Hepatocyte (in vitro differentiated cells): ENCODE results near the gene HS3ST3B1. TPM values are rescaled to one million over a fixed set of nuclear protein-coding genes. Genes with fewer than 3 reads are reported as not detected.

Experiments used
- DNase-seq: peaks from one replicate; pipeline ENCODE4 v3.0.0-alpha.2; 2016; ENCODE audit warnings: low spot score
- H2AFZ ChIP-seq: fragments of 200-600 bp; sonication (generic); 2 replicates; pipeline ENCODE4 v1.6.0; 2016; ENCODE audit warnings: antibody characterized with exemption, mild to moderate bottlenecking
- H3K27ac ChIP-seq: fragments of 200-600 bp; sonication (generic); 2 replicates; pipeline ENCODE4 v1.5.1; 2016; ENCODE audit warnings: mild to moderate bottlenecking
- H3K27me3 ChIP-seq: fragments of 200-600 bp; sonication (generic); 2 replicates; pipeline ENCODE4 v1.6.1; 2016
- H3K36me3 ChIP-seq: fragments of 200-600 bp; sonication (generic); replicated peaks from 2 replicates; pipeline ENCODE4 v1.5.1; 2016; ENCODE audit warnings: low read depth; ENCODE audit not compliant: insufficient read depth
- H3K4me1 ChIP-seq: fragments of 200-600 bp; sonication (generic); 2 replicates; pipeline ENCODE4 v1.5.1; 2016; ENCODE audit warnings: mild to moderate bottlenecking, moderate library complexity; ENCODE audit not compliant: insufficient read depth
- H3K4me2 ChIP-seq: fragments of 200-600 bp; sonication (generic); 2 replicates; pipeline ENCODE4 v1.6.0; 2016
- H3K4me3 ChIP-seq: fragments of 200-600 bp; sonication (generic); 2 replicates; pipeline ENCODE4 v1.5.1; 2016; ENCODE audit warnings: mild to moderate bottlenecking
- H3K79me2 ChIP-seq: fragments of 200-600 bp; sonication (generic); 2 replicates; pipeline ENCODE4 v1.6.0; 2017; ENCODE audit warnings: mild to moderate bottlenecking
- H3K9me2 ChIP-seq: fragments of 200-600 bp; sonication (generic); replicated peaks from 2 replicates; pipeline ENCODE4 v1.6.0; 2017; ENCODE audit warnings: mild to moderate bottlenecking; ENCODE audit not compliant: insufficient read depth
- H3K9me3 ChIP-seq: fragments of 200-600 bp; sonication (generic); 2 replicates; pipeline ENCODE4 v1.5.1; 2016; ENCODE audit warnings: low read depth, mild to moderate bottlenecking
- H4K20me1 ChIP-seq: fragments of 200-600 bp; sonication (generic); 2 replicates; pipeline ENCODE4 v1.6.0; 2016; ENCODE audit warnings: mild to moderate bottlenecking; ENCODE audit not compliant: insufficient read depth, poor library complexity, severe bottlenecking
- CTCF ChIP-seq: fragments of 200-600 bp; sonication (generic); IDR thresholded peaks from 2 replicates; pipeline ENCODE4 v1.5.1; 2016; ENCODE audit warnings: antibody characterized with exemption, mild to moderate bottlenecking; ENCODE audit not compliant: poor library complexity
- EZH2 ChIP-seq: fragments of 200-600 bp; sonication (generic); IDR thresholded peaks from 2 replicates; pipeline ENCODE4 v1.6.1; 2016; ENCODE audit warnings: antibody characterized with exemption, mild to moderate bottlenecking, borderline replicate concordance
- EZH2phosphoT487 ChIP-seq: fragments of 200-600 bp; sonication (generic); IDR thresholded peaks from one replicate; pipeline ENCODE4 v1.6.1; 2018; ENCODE audit warnings: antibody characterized with exemption, mild to moderate bottlenecking, low read depth, moderate library complexity; ENCODE audit not compliant: unreplicated experiment, severe bottlenecking
- WGBS: methylation state at CpG from one replicate; pipeline ENCODE4 v1.1.6; 2016; ENCODE audit warnings: low lambda C conversion rate; ENCODE audit errors: missing lambda C conversion rate; 5-methylcytosine and 5-hydroxymethylcytosine counted together
- polyA plus RNA-seq: library from polyadenylated mRNA; unstranded; fragments of >200 nt; fragmentation: Nextera tagmentation; extraction: Ambion mirVana; gene quantifications from 2 replicates; pipeline ENCODE4 v1.2.1, GENCODE V29; 2016
- total RNA-seq: library from RNA; depleted of rRNA; stranded (reverse); fragments of >200 nt; gene quantifications from 2 replicates; pipeline ENCODE4 v1.2.3, GENCODE V29; 2014

The HS3ST3B1 gene
- total and polyA plus RNA-seq, 2 experiments from 2014 or later = 3.7 to 5.8 TPM

- TF ChIP-seq CTCF (no peak), EZH2phosphoT487 (no peak), EZH2 (no peak)
- no peak overlapping the region for H3K4me2 ChIP-seq
- H4K20me1 ChIP-seq = no peaks in the 10 kb centered on the region
- H2AFZ ChIP-seq = no peak overlapping the region
- H3K27me3 ChIP-seq = no peaks in the 10 kb centered on the region
- H3K4me3 ChIP-seq = no peak overlapping the region
- WGBS = 88% methylated on average over 2 of the region's 2 CpGs
- H3K79me2 ChIP-seq = no peaks in the 10 kb centered on the region
- H3K9me3 ChIP-seq = no peaks in the 10 kb centered on the region
- H3K4me1 ChIP-seq = no peaks in the 10 kb centered on the region
- no peaks in the 10 kb centered on the region for H3K9me2 ChIP-seq
- no peak overlapping the region for H3K27ac ChIP-seq
- no peak for DNase-seq
- H3K36me3 ChIP-seq = no peaks in the 10 kb centered on the region
Observed at GRCh38 chr17:14282726-14283125, 18.2 kb upstream of the HS3ST3B1 start.

GRCh38 chr17:14289162-14289561, 11.7 kb upstream of the HS3ST3B1 start:
- no peaks in the 10 kb centered on the region for H3K79me2 ChIP-seq
- H3K36me3 ChIP-seq = no peaks in the 10 kb centered on the region
- peaks cover 5% of the 10 kb centered on the region for H3K27me3 ChIP-seq
- no peak overlapping the region for H3K4me3 ChIP-seq
- H3K4me1 ChIP-seq = no peaks in the 10 kb centered on the region
- no peaks in the 10 kb centered on the region for H4K20me1 ChIP-seq
- no peak for DNase-seq
- no peak overlapping the region for H3K4me2 ChIP-seq
- H3K9me2 ChIP-seq = no peaks in the 10 kb centered on the region
- H3K9me3 ChIP-seq = no peaks in the 10 kb centered on the region
- no peak overlapping the region for H3K27ac ChIP-seq
- WGBS = 80% methylated on average over 2 of the region's 2 CpGs
- TF ChIP-seq EZH2phosphoT487 (no peak), CTCF (no peak), EZH2 (no peak)
- H2AFZ ChIP-seq = no peak overlapping the region

- no peak overlapping the region for H3K4me3 ChIP-seq
- H3K79me2 ChIP-seq = no peaks in the 10 kb centered on the region
- H3K27ac ChIP-seq = no peak overlapping the region
- H4K20me1 ChIP-seq = no peaks in the 10 kb centered on the region
- no peak overlapping the region for H2AFZ ChIP-seq
- H3K4me2 ChIP-seq = no peak overlapping the region
- no peaks in the 10 kb centered on the region for H3K9me2 ChIP-seq
- no peak for TF ChIP-seq EZH2
- TF ChIP-seq CTCF = no peak
- TF ChIP-seq EZH2phosphoT487 = no peak
- no peak for DNase-seq
- peaks cover 20% of the 10 kb centered on the region for H3K4me1 ChIP-seq
- H3K9me3 ChIP-seq = no peaks in the 10 kb centered on the region
- 68% methylated on average over 20 of the region's 20 CpGs for WGBS
- H3K27me3 ChIP-seq = peaks cover 58% of the 10 kb centered on the region
- no peaks in the 10 kb centered on the region for H3K36me3 ChIP-seq
Observed at GRCh38 chr17:14294876-14295275, 6.0 kb upstream of the HS3ST3B1 start.

- no peak for DNase-seq
- Histone ChIP-seq H3K27me3 (peaks cover 61% of the 10 kb centered on the region), H3K79me2 (no peaks in the 10 kb centered on the region), H3K4me3 (no peak overlapping the region), H2AFZ (no peak overlapping the region), H3K9me2 (no peaks in the 10 kb centered on the region), H3K27ac (no peak overlapping the region), H3K9me3 (no peaks in the 10 kb centered on the region), H3K4me2 (no peak overlapping the region), H4K20me1 (no peaks in the 10 kb centered on the region), H3K36me3 (no peaks in the 10 kb centered on the region), H3K4me1 (peaks cover 25% of the 10 kb centered on the region)
- WGBS = 92% methylated on average over 9 of the region's 9 CpGs
- no peak for TF ChIP-seq EZH2phosphoT487
- no peak for TF ChIP-seq EZH2
- TF ChIP-seq CTCF = no peak
Observed at GRCh38 chr17:14295676-14296075, 5.2 kb upstream of the HS3ST3B1 start.
